Epithelial cell of prostate (primary cell): ENCODE results near the gene MVB12A.

ENCODE experiments used
- DNase-seq: peaks from one replicate; pipeline ENCODE4 v3.0.0-alpha.2; 2011; ENCODE audit warnings: low read depth, low spot score
- H3K27ac ChIP-seq: fragments of 450-650 bp; 2 replicates; pipeline ENCODE4 v1.5.1; 2017; ENCODE audit warnings: mild to moderate bottlenecking

MVB12A gene

GRCh38 chr19:17419621-17420474, at the start of gene MVB12A:
TSS of gene MVB12A (plus strand) at chr19:17420047. CDS start at chr19:17420136, 89 bp downstream.
- DNase-seq = peak; percentile 95

GRCh38 chr19:17376935-17377600, 42.8 kb upstream of the MVB12A start, which contains the start of gene PLVAP:
TSS of gene PLVAP (minus strand) at chr19:17377342. CDS start at chr19:17377288, 54 bp downstream.
- no peak for DNase-seq
- H3K27ac ChIP-seq = no peak within 1 kb of the TSS

More at GRCh38 chr19:17419621-17420474, at the start of gene MVB12A:
- peak within 1 kb of the TSS; percentile 72 for H3K27ac ChIP-seq

GRCh38 chr19:17378271-17378670, 41.6 kb upstream of the MVB12A start:
- DNase-seq = no peak
- H3K27ac ChIP-seq = no peak overlapping the region

- H3K27ac ChIP-seq = no peak overlapping the region
- no peak for DNase-seq
Observed at GRCh38 chr19:17379221-17379631, 40.6 kb upstream of the MVB12A start.

DNA sequence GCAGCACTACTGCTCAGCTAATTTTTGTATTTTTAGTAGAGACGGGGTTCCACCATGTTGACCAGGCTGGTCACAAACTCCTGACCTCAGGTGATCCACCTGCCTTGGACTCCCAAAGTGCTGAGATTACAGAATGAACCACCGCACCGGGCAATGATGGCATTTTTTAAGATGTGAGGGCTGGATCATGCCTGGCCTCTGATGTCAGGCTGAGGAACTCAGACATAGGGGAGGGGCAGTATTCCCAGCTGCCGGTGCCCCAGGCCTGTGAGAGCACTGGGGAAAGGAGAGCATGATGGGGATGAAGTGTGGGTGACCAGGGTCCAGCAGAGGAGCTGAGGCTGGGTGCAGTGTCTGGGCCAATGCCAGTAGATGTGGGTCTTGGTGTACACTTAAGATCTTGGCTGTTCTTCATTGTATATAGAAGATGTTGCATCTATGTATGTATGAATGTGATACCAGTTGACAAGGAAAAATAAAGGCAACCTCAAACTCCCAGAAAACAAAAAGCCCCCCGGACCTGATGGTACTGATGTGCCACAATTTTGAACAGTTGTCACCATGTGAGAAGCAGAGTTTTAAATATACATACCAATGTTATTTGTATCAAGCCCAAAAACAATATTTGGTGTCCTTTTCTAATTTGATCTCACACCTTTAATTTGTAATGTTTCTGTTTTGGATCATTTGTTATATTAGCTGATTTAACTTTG, 39.3 kb upstream of the MVB12A start:
- DNase-seq = no peak
- no peak overlapping the region for H3K27ac ChIP-seq

DNA sequence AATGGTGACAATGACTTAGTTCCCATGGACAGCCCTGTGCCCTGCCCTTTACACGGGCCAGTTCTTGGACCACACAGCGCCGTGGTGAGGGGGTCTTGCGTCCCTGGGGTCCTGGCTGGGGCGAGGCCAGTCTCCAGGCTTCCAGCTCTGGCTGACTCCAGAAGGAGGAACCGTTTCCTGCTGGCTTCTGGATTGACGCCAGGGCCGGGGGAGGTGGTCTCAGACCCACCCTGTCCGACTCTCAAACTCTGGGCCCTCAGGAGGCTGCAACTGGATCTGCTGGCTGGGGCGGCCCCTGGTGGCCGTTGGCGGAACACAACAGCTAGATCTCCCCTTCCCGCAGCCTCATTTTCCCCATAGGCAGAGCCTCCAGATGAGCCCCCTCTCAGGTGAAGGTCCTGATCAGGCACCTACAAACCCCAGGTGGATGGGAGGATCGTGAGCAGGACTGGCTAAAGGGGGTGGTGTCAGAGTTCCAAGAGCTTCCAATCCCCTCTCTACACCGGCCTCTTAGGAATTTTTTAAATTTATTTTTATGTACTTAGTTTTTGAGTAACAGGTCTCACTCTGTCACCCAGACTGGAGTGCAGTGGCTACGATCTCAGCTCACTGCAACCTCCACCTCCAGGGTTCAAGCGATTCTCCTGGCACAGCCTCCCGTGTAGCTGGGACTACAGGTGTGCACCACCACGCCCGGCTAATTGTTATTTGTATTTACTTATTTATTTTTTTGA, 33.8 kb upstream of the MVB12A start:
- H3K27ac ChIP-seq = no peak overlapping the region
- DNase-seq = no peak

GRCh38 chr19:17389288-17389687, 30.6 kb upstream of the MVB12A start:
- no peak for DNase-seq
- H3K27ac ChIP-seq = no peak overlapping the region

- no peak overlapping the region for H3K27ac ChIP-seq
- DNase-seq = no peak
Observed at GRCh38 chr19:17389957-17390664, 29.7 kb upstream of the MVB12A start.

- peak; percentile 18 for DNase-seq
- no peak overlapping the region for H3K27ac ChIP-seq
Observed at GRCh38 chr19:17390665-17391370, 29.0 kb upstream of the MVB12A start.

DNA sequence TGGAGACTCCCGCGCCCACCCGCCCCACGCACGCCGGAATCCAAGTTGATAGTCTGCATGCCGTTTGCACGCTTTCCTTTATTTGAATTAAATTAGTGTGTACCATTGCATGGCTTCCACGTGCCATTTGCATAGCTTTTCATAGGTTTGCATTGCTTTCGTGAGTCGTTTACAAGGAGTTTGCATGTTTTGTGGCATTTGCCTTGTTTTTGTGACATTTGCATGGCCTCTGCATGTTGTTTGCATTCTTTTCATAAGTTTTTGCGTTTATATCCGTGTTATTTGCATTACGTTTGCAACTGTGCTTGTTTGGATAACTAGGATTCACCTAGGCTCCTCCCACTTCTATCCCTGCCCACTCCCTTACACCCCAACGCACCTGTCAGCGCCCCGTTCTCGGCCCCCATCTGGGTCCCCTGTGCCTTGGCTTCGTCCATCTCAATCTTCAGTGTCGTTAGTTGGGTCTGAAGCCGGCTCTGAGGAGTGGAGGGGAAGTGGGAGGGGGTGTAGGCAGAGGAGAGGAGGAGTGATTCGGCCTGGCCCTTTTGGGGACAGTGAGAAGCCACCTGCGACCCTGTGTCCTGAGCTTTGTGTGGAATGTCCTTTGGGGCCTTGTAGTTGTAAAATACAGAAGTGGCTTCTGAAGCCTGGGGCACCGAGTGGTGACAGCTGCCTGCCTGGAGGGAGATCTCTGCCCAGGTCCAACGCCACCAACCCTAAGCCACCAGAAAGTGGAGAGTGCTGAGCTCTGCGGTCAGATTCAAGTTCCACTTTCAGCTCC, 28.3 kb upstream of the MVB12A start:
- DNase-seq = no peak
- H3K27ac ChIP-seq = no peak overlapping the region

DNA sequence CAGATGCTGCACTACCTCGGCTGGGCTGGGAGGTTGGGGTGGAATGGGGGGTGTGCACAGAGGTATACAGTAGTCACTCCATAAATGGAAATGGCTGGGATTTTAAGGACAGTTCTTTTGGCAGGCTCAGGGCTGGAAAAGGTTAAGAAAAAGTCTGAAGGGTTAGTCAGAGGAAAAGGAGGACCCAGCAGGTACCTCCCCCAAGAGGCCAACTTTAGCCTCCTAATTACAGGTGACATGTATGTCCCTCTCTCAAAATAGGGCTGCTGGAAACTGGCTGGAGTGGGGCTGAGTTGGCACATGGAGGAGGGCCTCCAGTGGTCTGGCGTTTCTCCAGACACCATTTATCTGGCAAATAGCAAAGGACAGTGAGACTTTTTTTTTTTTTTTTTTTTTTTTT, 26.8 kb upstream of the MVB12A start:
- no peak for DNase-seq
- H3K27ac ChIP-seq = no peak overlapping the region

GRCh38 chr19:17393914-17394313, 25.9 kb upstream of the MVB12A start, which contains the start of gene CCDC194:
TSS of gene CCDC194 (minus strand) at chr19:17394196. CDS start at chr19:17394158, 38 bp downstream.
- DNase-seq = no peak

DNA sequence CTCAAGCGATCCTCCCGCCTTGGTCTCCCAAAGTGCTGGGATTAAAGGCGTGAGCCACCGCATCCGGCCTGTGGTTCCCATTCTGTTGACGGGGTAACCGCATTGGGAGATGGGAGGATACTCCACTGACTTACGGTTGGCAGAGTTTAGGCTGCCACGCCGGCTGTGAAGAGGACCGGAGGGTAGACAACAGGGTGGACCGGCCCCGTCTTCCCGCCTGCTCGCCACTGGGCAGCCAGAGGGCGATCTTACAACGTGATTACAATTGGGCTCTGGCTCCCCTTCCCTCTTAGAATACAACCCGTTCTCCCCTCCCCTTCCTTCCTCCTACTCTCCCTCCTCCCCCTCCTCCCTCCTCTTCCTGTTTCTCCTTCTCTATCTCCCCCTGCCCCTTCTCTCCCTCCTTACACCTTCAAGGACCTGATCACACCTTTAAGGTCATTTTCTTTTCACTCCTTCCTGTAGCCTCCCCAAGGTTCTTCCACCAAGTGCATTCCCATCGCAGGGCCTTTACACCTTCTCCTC, 24.9 kb upstream of the MVB12A start:
- no peak for DNase-seq
- H3K27ac ChIP-seq = no peak overlapping the region

More at GRCh38 chr19:17393914-17394313, 25.9 kb upstream of the MVB12A start, which contains the start of gene CCDC194:
- no peak within 1 kb of the TSS for H3K27ac ChIP-seq

DNA sequence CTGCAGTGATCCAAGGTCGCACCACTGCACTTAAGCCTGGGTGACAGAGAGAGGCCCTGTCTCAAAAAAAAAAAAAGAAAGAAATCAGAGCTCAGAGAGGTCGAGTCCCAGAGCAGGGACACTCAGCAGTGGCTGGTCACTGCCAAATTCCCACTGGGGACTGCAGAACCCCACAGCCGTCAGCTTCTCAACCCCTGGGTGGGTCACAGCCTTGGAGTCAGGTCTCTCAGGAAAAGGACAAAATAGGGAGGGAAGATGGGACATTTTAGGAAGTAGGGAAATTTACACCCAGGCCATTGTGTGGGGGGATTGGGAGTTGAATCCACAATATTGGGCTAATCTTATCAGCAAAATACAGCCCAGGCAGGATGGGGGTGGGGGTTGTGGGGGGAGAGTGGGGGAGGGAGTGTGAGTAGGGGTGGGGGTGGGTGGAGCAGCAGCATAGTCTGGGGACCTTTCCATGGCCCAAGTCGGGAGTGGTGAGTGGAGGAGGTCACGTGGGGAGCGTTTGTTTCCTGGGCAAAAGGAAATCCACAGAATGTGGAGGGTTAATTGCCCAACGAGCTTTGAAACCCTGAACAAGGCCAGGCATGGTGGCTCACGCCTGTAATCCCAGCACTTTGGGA, 20.8 kb upstream of the MVB12A start:
- no peak for DNase-seq
- no peak overlapping the region for H3K27ac ChIP-seq

DNA sequence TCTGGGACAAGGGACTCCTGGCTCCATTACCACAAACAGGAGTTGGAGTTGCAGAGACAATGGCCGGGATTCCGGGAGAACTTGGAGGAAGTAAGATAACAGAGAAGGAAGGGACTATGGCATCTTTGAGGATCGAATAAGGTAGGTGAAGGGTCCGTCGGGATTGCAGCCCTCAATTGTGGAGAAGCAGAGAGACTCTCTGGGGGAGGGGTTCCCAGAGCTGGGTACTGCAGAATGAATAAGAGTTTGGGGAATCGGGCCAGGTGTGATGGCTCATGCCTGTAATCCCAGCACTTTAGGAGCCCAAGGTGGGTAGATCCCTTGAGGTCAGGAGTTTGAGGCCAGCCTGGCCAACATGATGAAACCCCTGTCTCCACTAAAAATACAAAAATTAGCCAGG, 18.2 kb upstream of the MVB12A start:
- DNase-seq = no peak
- H3K27ac ChIP-seq = no peak overlapping the region

GRCh38 chr19:17402982-17403855, 16.6 kb upstream of the MVB12A start:
- no peak overlapping the region for H3K27ac ChIP-seq
- DNase-seq = no peak
